HEK293 (cell line): ENCODE results near the gene GALNT9.

Source experiments
- CTCF ChIA-PET: fragments of 350-600 bp; formaldehyde crosslinking; extraction: SDS; loops from one replicate; lab custom pipeline; 2021; ENCODE audit warnings: antibody characterized with exemption; lab: Yijun Ruan, JAX
- POLR2A ChIA-PET: fragments of 300-600 bp; formaldehyde crosslinking; extraction: SDS; loops from one replicate; lab custom pipeline; 2020; ENCODE audit warnings: antibody characterized with exemption, inconsistent platforms; lab: Yijun Ruan, JAX
- H3K27ac ChIP-seq: fragments of 200-500 bp; sonication (Bioruptor generic); 2 replicates; pipeline ENCODE4 v1.5.1; 2014; ENCODE audit warnings: low read depth, low read length, control low read depth, inconsistent platforms; ENCODE audit errors: extremely low read depth
- H3K36me3 ChIP-seq, 2 experiments: fragments of 200-500 bp in 1 of 2; sonication (Bioruptor generic) in 1 of 2; 1 replicate in 1 of 2; 2 replicates in 1 of 2; pipeline ENCODE4 v1.5.1; 2014 to 2017; ENCODE audit warnings: inconsistent platforms in 2 of 2, low read length in 2 of 2; ENCODE audit not compliant: control insufficient read depth in 2 of 2, insufficient read depth in 1 of 2
- H3K4me1 ChIP-seq: fragments of 200-500 bp; sonication (Bioruptor generic); 2 replicates; pipeline ENCODE4 v1.5.1; 2014; ENCODE audit warnings: mild to moderate bottlenecking, low read length, inconsistent platforms; ENCODE audit not compliant: control insufficient read depth, insufficient read depth
- H3K4me3 ChIP-seq: 2 replicates; pipeline ENCODE4 v1.5.1; 2011; ENCODE audit warnings: low read depth, mild to moderate bottlenecking, control low read depth, low read length, moderate library complexity
- H3K9me3 ChIP-seq: fragments of 200-500 bp; sonication (Bioruptor generic); 2 replicates; pipeline ENCODE4 v1.5.1; 2014; ENCODE audit warnings: low read depth, low read length, inconsistent platforms; ENCODE audit not compliant: control insufficient read depth, insufficient read depth
- EGR2 ChIP-seq: fragments of 450-650 bp; formaldehyde crosslinking; IDR thresholded peaks from 2 replicates; pipeline ENCODE4 v1.5.1; 2016; ENCODE audit warnings: low read depth, missing biosample characterization, missing genetic modification characterization
- PRDM2 ChIP-seq: fragments of 450-650 bp; formaldehyde crosslinking; IDR thresholded peaks from 2 replicates; pipeline ENCODE4 v1.5.1; 2016; ENCODE audit warnings: missing biosample characterization, missing genetic modification characterization, borderline replicate concordance
- RBAK ChIP-seq: fragments of 450-650 bp; formaldehyde crosslinking; IDR thresholded peaks from 2 replicates; pipeline ENCODE4 v1.5.1; 2016; ENCODE audit warnings: missing biosample characterization, missing genetic modification characterization
- REPIN1 ChIP-seq: fragments of 450-650 bp; formaldehyde crosslinking; IDR thresholded peaks from 2 replicates; pipeline ENCODE4 v1.5.1; 2017; ENCODE audit warnings: missing biosample characterization, missing genetic modification characterization, low read depth
- SETDB1 ChIP-seq: IDR thresholded peaks from one replicate; pipeline ENCODE4 v1.6.1; 2017; ENCODE audit warnings: mild to moderate bottlenecking, low read length, moderate library complexity, mixed read lengths; ENCODE audit not compliant: insufficient read length
- TRIM28 ChIP-seq: IDR thresholded peaks from 2 replicates; pipeline ENCODE4 v1.6.1; 2011; ENCODE audit warnings: low read length, control low read depth, borderline replicate concordance
- ZBTB26 ChIP-seq: fragments of 450-650 bp; formaldehyde crosslinking; optimal IDR thresholded peaks from 2 replicates; pipeline ENCODE3; 2016; ENCODE audit warnings: missing biosample characterization, mild to moderate bottlenecking, missing genetic modification characterization
- ZEB2 ChIP-seq: fragments of 450-650 bp; formaldehyde crosslinking; IDR thresholded peaks from 2 replicates; pipeline ENCODE4 v1.5.1; 2016; ENCODE audit warnings: missing biosample characterization, missing genetic modification characterization
- ZNF10 ChIP-seq: fragments of 450-650 bp; formaldehyde crosslinking; IDR thresholded peaks from 2 replicates; pipeline ENCODE4 v1.5.1; 2017; ENCODE audit warnings: missing biosample characterization, missing genetic modification characterization
- ZNF18 ChIP-seq: fragments of 450-650 bp; formaldehyde crosslinking; IDR thresholded peaks from 2 replicates; pipeline ENCODE4 v1.5.1; 2016; ENCODE audit warnings: missing biosample characterization, missing genetic modification characterization
- ZNF2 ChIP-seq: fragments of 450-650 bp; formaldehyde crosslinking; IDR thresholded peaks from 2 replicates; pipeline ENCODE4 v1.5.1; 2016; ENCODE audit warnings: missing biosample characterization, missing genetic modification characterization
- ZNF24 ChIP-seq: fragments of 450-650 bp; formaldehyde crosslinking; IDR thresholded peaks from 2 replicates; pipeline ENCODE4 v1.5.1; 2016; ENCODE audit warnings: missing biosample characterization, missing genetic modification characterization
- ZNF302 ChIP-seq: fragments of 450-650 bp; formaldehyde crosslinking; IDR thresholded peaks from 2 replicates; pipeline ENCODE4 v1.5.1; 2016; ENCODE audit warnings: missing biosample characterization, missing genetic modification characterization, low read depth
- ZNF311 ChIP-seq: fragments of 450-650 bp; formaldehyde crosslinking; IDR thresholded peaks from 2 replicates; pipeline ENCODE4 v1.5.1; 2017; ENCODE audit warnings: missing biosample characterization, missing genetic modification characterization, borderline replicate concordance
- ZNF335 ChIP-seq: fragments of 450-650 bp; formaldehyde crosslinking; conservative IDR thresholded peaks from 2 replicates; pipeline ENCODE4 v1.5.1; 2016; ENCODE audit warnings: missing biosample characterization, missing genetic modification characterization
- ZNF37A ChIP-seq: fragments of 450-650 bp; IDR thresholded peaks from 2 replicates; pipeline ENCODE4 v1.5.1; 2018; ENCODE audit warnings: missing biosample characterization, missing genetic modification characterization
- ZNF48 ChIP-seq: fragments of 450-650 bp; formaldehyde crosslinking; IDR thresholded peaks from 2 replicates; pipeline ENCODE4 v1.5.1; 2016; ENCODE audit warnings: missing biosample characterization, missing genetic modification characterization
- ZNF544 ChIP-seq: fragments of 450-650 bp; formaldehyde crosslinking; IDR thresholded peaks from 2 replicates; pipeline ENCODE4 v1.5.0; 2017; ENCODE audit warnings: missing biosample characterization, missing genetic modification characterization
- ZNF580 ChIP-seq: fragments of 450-650 bp; formaldehyde crosslinking; IDR thresholded peaks from 2 replicates; pipeline ENCODE4 v1.5.1; 2016; ENCODE audit warnings: missing biosample characterization, missing genetic modification characterization
- ZNF585B ChIP-seq: fragments of 450-650 bp; formaldehyde crosslinking; IDR thresholded peaks from 2 replicates; pipeline ENCODE4 v1.5.1; 2016; ENCODE audit warnings: missing biosample characterization, missing genetic modification characterization
- ZNF623 ChIP-seq: fragments of 450-650 bp; formaldehyde crosslinking; IDR thresholded peaks from 2 replicates; pipeline ENCODE4 v1.5.1; 2016; ENCODE audit warnings: missing biosample characterization, missing genetic modification characterization
- ZNF776 ChIP-seq: fragments of 450-650 bp; formaldehyde crosslinking; IDR thresholded peaks from 2 replicates; pipeline ENCODE4 v1.5.0; 2017; ENCODE audit warnings: missing biosample characterization, missing genetic modification characterization, borderline replicate concordance
- ZNF837 ChIP-seq: fragments of 450-650 bp; formaldehyde crosslinking; IDR thresholded peaks from 2 replicates; pipeline ENCODE4 v1.5.1; 2016; ENCODE audit warnings: missing biosample characterization, missing genetic modification characterization
- TF ChIP-seq, protein P1 (sequence below): fragments of 450-650 bp; formaldehyde crosslinking; IDR thresholded peaks from 2 replicates; pipeline ENCODE4 v1.5.1; 2016; ENCODE audit warnings: missing biosample characterization, missing genetic modification characterization
- TF ChIP-seq, protein P2 (sequence below): fragments of 450-650 bp; formaldehyde crosslinking; IDR thresholded peaks from 2 replicates; pipeline ENCODE4 v1.5.1; 2016; ENCODE audit warnings: missing biosample characterization, missing genetic modification characterization

GALNT9 gene

GRCh38 chr12:132366341-132366861, 37.0 kb upstream of the GALNT9 start:
- CTCF ChIA-PET, result no interaction called here
- no peak for TF ChIP-seq ZNF585B (tag by site-specific recombination)
- TF ChIP-seq ZNF335 (tag by site-specific recombination), result no peak
- no peak for TF ChIP-seq ZNF24 (tag by site-specific recombination)
- no peak for TF ChIP-seq ZNF48 (tag by site-specific recombination)
- no peak for TF ChIP-seq REPIN1 (tag by site-specific recombination)
- TF ChIP-seq ZNF18, result no peak
- TF ChIP-seq ZNF311 (tag by site-specific recombination), result no peak
- no peak for TF ChIP-seq EGR2 (tag by site-specific recombination)
- TF ChIP-seq ZNF302 (tag by site-specific recombination), result no peak
- TF ChIP-seq ZNF2 (tag by site-specific recombination), result no peak
- no peak for TF ChIP-seq ZNF623
- no peak for TF ChIP-seq ZNF37A
- TF ChIP-seq ZNF776 (tag by site-specific recombination), result no peak
- TF ChIP-seq ZBTB26 (tag by site-specific recombination), result no peak
- TF ChIP-seq, protein P1, sequence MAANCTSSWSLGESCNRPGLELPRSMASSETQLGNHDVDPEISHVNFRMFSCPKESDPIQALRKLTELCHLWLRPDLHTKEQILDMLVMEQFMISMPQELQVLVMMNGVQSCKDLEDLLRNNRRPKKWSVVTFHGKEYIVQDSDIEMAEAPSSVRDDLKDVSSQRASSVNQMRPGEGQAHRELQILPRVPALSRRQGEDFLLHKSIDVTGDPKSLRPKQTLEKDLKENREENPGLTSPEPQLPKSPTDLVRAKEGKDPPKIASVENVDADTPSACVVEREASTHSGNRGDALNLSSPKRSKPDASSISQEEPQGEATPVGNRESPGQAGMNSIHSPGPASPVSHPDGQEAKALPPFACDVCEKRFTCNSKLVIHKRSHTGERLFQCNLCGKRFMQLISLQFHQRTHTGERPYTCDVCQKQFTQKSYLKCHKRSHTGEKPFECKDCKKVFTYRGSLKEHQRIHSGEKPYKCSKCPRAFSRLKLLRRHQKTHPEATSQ (tag by site-specific recombination), result no peak
- no peak for TF ChIP-seq ZEB2 (tag by site-specific recombination)
- no peak for TF ChIP-seq ZNF580 (tag by site-specific recombination)
- TF ChIP-seq ZNF837, result no peak
- TF ChIP-seq ZNF544 (tag by site-specific recombination), result no peak
- TF ChIP-seq, protein P2, sequence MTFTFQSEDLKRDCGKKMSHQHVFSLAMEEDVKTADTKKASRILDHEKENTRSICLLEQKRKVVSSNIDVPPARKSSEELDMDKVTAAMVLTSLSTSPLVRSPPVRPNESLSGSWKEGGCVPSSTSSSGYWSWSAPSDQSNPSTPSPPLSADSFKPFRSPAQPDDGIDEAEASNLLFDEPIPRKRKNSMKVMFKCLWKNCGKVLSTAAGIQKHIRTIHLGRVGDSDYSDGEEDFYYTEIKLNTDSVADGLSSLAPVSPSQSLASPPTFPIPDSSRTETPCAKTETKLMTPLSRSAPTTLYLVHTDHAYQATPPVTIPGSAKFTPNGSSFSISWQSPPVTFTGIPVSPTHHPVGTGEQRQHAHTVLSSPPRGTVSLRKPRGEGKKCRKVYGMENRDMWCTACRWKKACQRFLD (tag by site-specific recombination), result no peak
- TF ChIP-seq, all 188 proteins: peak for 0
- Histone ChIP-seq H3K36me3 (no peaks in the 10 kb centered on the region), H3K4me1 (no peaks in the 10 kb centered on the region), H3K4me3 (no peak overlapping the region), H3K9me3 (no peaks in the 10 kb centered on the region), H3K27ac (no peak overlapping the region)
- POLR2A ChIA-PET, result no interaction called here

- Histone ChIP-seq H3K4me3 (no peak overlapping the region), H3K9me3 (no peaks in the 10 kb centered on the region), H3K36me3 (no peaks in the 10 kb centered on the region), H3K27ac (no peak overlapping the region), H3K4me1 (no peaks in the 10 kb centered on the region)
- ChIA-PET POLR2A (no interaction called here), CTCF (no interaction called here)
- TF ChIP-seq SETDB1, result no peak
- no peak for TF ChIP-seq TRIM28
- TF ChIP-seq ZNF10 (tag by site-specific recombination), result no peak
- TF ChIP-seq RBAK, result no peak
- TF ChIP-seq PRDM2, result no peak
Measured at GRCh38 chr12:132365226-132365625, 35.8 kb upstream of the GALNT9 start.
